Peyer's patch (tissue), 4 donors: ENCODE measurements around the gene NIPAL4.

ENCODE experiments used
- POLR2A ChIP-seq, 2 donors: fragments of 450-650 bp; IDR thresholded peaks; one replicate each; pipeline ENCODE4 v1.5.1; 2017; ENCODE audit warnings: antibody characterized with exemption in 2 of 2, mild to moderate bottlenecking in 2 of 2, moderate library complexity in 2 of 2
- TF ChIP-seq, protein P1 (sequence below), 6 experiments: fragments of 450-650 bp in 4 of 6; fragments of 200-600 bp in 2 of 6; sonication (generic) in 1 of 6; IDR thresholded peaks; one replicate each; pipeline ENCODE4 v1.5.1; 2017 to 2019; ENCODE audit warnings: antibody characterized with exemption in 6 of 6, mild to moderate bottlenecking in 3 of 6, moderate library complexity in 1 of 6

GRCh38 chr5:157478726-157479125, 18.7 kb downstream of the NIPAL4 start:
- TF ChIP-seq, protein P1, sequence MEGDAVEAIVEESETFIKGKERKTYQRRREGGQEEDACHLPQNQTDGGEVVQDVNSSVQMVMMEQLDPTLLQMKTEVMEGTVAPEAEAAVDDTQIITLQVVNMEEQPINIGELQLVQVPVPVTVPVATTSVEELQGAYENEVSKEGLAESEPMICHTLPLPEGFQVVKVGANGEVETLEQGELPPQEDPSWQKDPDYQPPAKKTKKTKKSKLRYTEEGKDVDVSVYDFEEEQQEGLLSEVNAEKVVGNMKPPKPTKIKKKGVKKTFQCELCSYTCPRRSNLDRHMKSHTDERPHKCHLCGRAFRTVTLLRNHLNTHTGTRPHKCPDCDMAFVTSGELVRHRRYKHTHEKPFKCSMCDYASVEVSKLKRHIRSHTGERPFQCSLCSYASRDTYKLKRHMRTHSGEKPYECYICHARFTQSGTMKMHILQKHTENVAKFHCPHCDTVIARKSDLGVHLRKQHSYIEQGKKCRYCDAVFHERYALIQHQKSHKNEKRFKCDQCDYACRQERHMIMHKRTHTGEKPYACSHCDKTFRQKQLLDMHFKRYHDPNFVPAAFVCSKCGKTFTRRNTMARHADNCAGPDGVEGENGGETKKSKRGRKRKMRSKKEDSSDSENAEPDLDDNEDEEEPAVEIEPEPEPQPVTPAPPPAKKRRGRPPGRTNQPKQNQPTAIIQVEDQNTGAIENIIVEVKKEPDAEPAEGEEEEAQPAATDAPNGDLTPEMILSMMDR (IDR thresholded peaks at IDR 0.05), result no peak
- no peak for TF ChIP-seq POLR2A (IDR thresholded peaks at IDR 0.05)
